HEK293 (cell line): ENCODE results near the gene PDE4D.

Source experiments
- CTCF ChIA-PET: fragments of 350-600 bp; formaldehyde crosslinking; extraction: SDS; loops from one replicate; lab custom pipeline; 2021; ENCODE audit warnings: antibody characterized with exemption; lab: Yijun Ruan, JAX
- POLR2A ChIA-PET: fragments of 300-600 bp; formaldehyde crosslinking; extraction: SDS; loops from one replicate; lab custom pipeline; 2020; ENCODE audit warnings: antibody characterized with exemption, inconsistent platforms; lab: Yijun Ruan, JAX
- H3K27ac ChIP-seq: fragments of 200-500 bp; sonication (Bioruptor generic); 2 replicates; pipeline ENCODE4 v1.5.1; 2014; ENCODE audit warnings: low read depth, low read length, control low read depth, inconsistent platforms; ENCODE audit errors: extremely low read depth
- H3K36me3 ChIP-seq, 2 experiments: fragments of 200-500 bp in 1 of 2; sonication (Bioruptor generic) in 1 of 2; 1 replicate in 1 of 2; 2 replicates in 1 of 2; pipeline ENCODE4 v1.5.1; 2014 to 2017; ENCODE audit warnings: inconsistent platforms in 2 of 2, low read length in 2 of 2; ENCODE audit not compliant: control insufficient read depth in 2 of 2, insufficient read depth in 1 of 2
- H3K4me1 ChIP-seq: fragments of 200-500 bp; sonication (Bioruptor generic); 2 replicates; pipeline ENCODE4 v1.5.1; 2014; ENCODE audit warnings: mild to moderate bottlenecking, low read length, inconsistent platforms; ENCODE audit not compliant: control insufficient read depth, insufficient read depth
- H3K4me3 ChIP-seq: 2 replicates; pipeline ENCODE4 v1.5.1; 2011; ENCODE audit warnings: low read depth, mild to moderate bottlenecking, control low read depth, low read length, moderate library complexity
- H3K9me3 ChIP-seq: fragments of 200-500 bp; sonication (Bioruptor generic); 2 replicates; pipeline ENCODE4 v1.5.1; 2014; ENCODE audit warnings: low read depth, low read length, inconsistent platforms; ENCODE audit not compliant: control insufficient read depth, insufficient read depth
- GFI1B ChIP-seq: fragments of 450-650 bp; formaldehyde crosslinking; IDR thresholded peaks from 2 replicates; pipeline ENCODE4 v1.5.1; 2016; ENCODE audit warnings: missing biosample characterization, missing genetic modification characterization
- SALL2 ChIP-seq: fragments of 450-650 bp; formaldehyde crosslinking; IDR thresholded peaks from 2 replicates; pipeline ENCODE4 v1.5.0; 2017; ENCODE audit warnings: missing biosample characterization, mild to moderate bottlenecking, missing genetic modification characterization, borderline replicate concordance
- SCRT1 ChIP-seq: fragments of 450-650 bp; formaldehyde crosslinking; IDR thresholded peaks from 2 replicates; pipeline ENCODE4 v1.5.1; 2016; ENCODE audit warnings: missing biosample characterization, missing genetic modification characterization, borderline replicate concordance
- SP3 ChIP-seq: fragments of 450-650 bp; formaldehyde crosslinking; IDR thresholded peaks from 2 replicates; pipeline ENCODE4 v1.5.1; 2016; ENCODE audit warnings: missing biosample characterization, missing genetic modification characterization
- WT1 ChIP-seq: fragments of 450-650 bp; formaldehyde crosslinking; IDR thresholded peaks from 2 replicates; pipeline ENCODE4 v1.5.1; 2016; ENCODE audit warnings: missing biosample characterization, missing genetic modification characterization
- ZBTB6 ChIP-seq: fragments of 450-650 bp; formaldehyde crosslinking; IDR thresholded peaks from 2 replicates; pipeline ENCODE4 v1.5.1; 2017; ENCODE audit warnings: missing biosample characterization, missing genetic modification characterization
- ZFP41 ChIP-seq: fragments of 450-650 bp; formaldehyde crosslinking; IDR thresholded peaks from 2 replicates; pipeline ENCODE4 v1.5.1; 2016; ENCODE audit warnings: missing biosample characterization, missing genetic modification characterization, borderline replicate concordance
- ZNF16 ChIP-seq: fragments of 450-650 bp; formaldehyde crosslinking; IDR thresholded peaks from 2 replicates; pipeline ENCODE4 v1.5.1; 2016; ENCODE audit warnings: low read depth, missing biosample characterization, missing genetic modification characterization
- ZNF174 ChIP-seq: fragments of 450-650 bp; formaldehyde crosslinking; IDR thresholded peaks from 2 replicates; pipeline ENCODE4 v1.5.0; 2017; ENCODE audit warnings: missing biosample characterization, mild to moderate bottlenecking, missing genetic modification characterization
- ZNF184 ChIP-seq: fragments of 450-650 bp; IDR thresholded peaks from 2 replicates; pipeline ENCODE4 v1.5.1; 2018; ENCODE audit warnings: missing biosample characterization, mild to moderate bottlenecking, missing genetic modification characterization
- ZNF202 ChIP-seq: fragments of 450-650 bp; formaldehyde crosslinking; IDR thresholded peaks from 2 replicates; pipeline ENCODE4 v1.5.1; 2016; ENCODE audit warnings: missing biosample characterization, missing genetic modification characterization, borderline replicate concordance
- ZNF214 ChIP-seq: fragments of 450-650 bp; formaldehyde crosslinking; IDR thresholded peaks from 2 replicates; pipeline ENCODE4 v1.5.1; 2017; ENCODE audit warnings: missing biosample characterization, mild to moderate bottlenecking, missing genetic modification characterization, borderline replicate concordance
- ZNF223 ChIP-seq: fragments of 450-650 bp; formaldehyde crosslinking; IDR thresholded peaks from 2 replicates; pipeline ENCODE4 v1.5.1; 2016; ENCODE audit warnings: missing biosample characterization, missing genetic modification characterization
- ZNF26 ChIP-seq: fragments of 450-650 bp; formaldehyde crosslinking; IDR thresholded peaks from 2 replicates; pipeline ENCODE4 v1.5.1; 2016; ENCODE audit warnings: missing biosample characterization, missing genetic modification characterization
- ZNF426 ChIP-seq: fragments of 450-650 bp; formaldehyde crosslinking; IDR thresholded peaks from 2 replicates; pipeline ENCODE4 v1.5.1; 2017; ENCODE audit warnings: missing biosample characterization, missing genetic modification characterization, mild to moderate bottlenecking, inconsistent platforms, moderate library complexity
- ZNF544 ChIP-seq: fragments of 450-650 bp; formaldehyde crosslinking; IDR thresholded peaks from 2 replicates; pipeline ENCODE4 v1.5.0; 2017; ENCODE audit warnings: missing biosample characterization, missing genetic modification characterization
- ZNF555 ChIP-seq: fragments of 450-650 bp; formaldehyde crosslinking; conservative IDR thresholded peaks from 2 replicates; pipeline ENCODE4 v1.5.1; 2017; ENCODE audit warnings: missing biosample characterization, mild to moderate bottlenecking, missing genetic modification characterization, inconsistent platforms
- ZNF558 ChIP-seq: fragments of 450-650 bp; formaldehyde crosslinking; IDR thresholded peaks from 2 replicates; pipeline ENCODE4 v1.5.1; 2016; ENCODE audit warnings: missing biosample characterization, missing genetic modification characterization
- ZNF560 ChIP-seq: fragments of 450-650 bp; formaldehyde crosslinking; IDR thresholded peaks from 2 replicates; pipeline ENCODE4 v1.5.1; 2017; ENCODE audit warnings: missing biosample characterization, missing genetic modification characterization, borderline replicate concordance
- ZNF747 ChIP-seq: fragments of 450-650 bp; formaldehyde crosslinking; IDR thresholded peaks from 2 replicates; pipeline ENCODE4 v1.5.1; 2016; ENCODE audit warnings: missing biosample characterization, missing genetic modification characterization
- ZNF76 ChIP-seq: fragments of 450-650 bp; formaldehyde crosslinking; IDR thresholded peaks from 2 replicates; pipeline ENCODE4; 2016; ENCODE audit warnings: low read depth, missing biosample characterization, missing genetic modification characterization, borderline replicate concordance
- ZNF830 ChIP-seq: fragments of 450-650 bp; IDR thresholded peaks from 2 replicates; pipeline ENCODE4 v1.5.0; 2018; ENCODE audit warnings: missing biosample characterization, missing genetic modification characterization, low read depth, mild to moderate bottlenecking, moderate library complexity
- ZSCAN30 ChIP-seq: fragments of 450-650 bp; IDR thresholded peaks from 2 replicates; pipeline ENCODE4 v1.5.1; 2018; ENCODE audit warnings: missing biosample characterization, mild to moderate bottlenecking, missing genetic modification characterization, moderate library complexity
- TF ChIP-seq, protein P1 (sequence below): fragments of 450-650 bp; formaldehyde crosslinking; IDR thresholded peaks from 2 replicates; pipeline ENCODE4 v1.5.1; 2016; ENCODE audit warnings: missing biosample characterization, missing genetic modification characterization
- TF ChIP-seq, protein P2 (sequence below): fragments of 450-650 bp; formaldehyde crosslinking; IDR thresholded peaks from 2 replicates; pipeline ENCODE4; 2016; ENCODE audit warnings: missing biosample characterization, missing genetic modification characterization

PDE4D gene

GRCh38 chr5:59099270-59099994 is 794.1 kb downstream of the PDE4D start:
- H3K4me3 ChIP-seq, result no peak overlapping the region
- ChIA-PET POLR2A (no interaction called here), CTCF (interaction anchor here (0.7 kb wide), 2 partner anchors 74 to 295 kb away, joined by 3 read pairs; no protein-coding TSS in a partner anchor)
- H3K4me1 ChIP-seq, result peaks cover 3% of the 10 kb centered on the region; the same call in 1 of the 2 replicates
- H3K9me3 ChIP-seq, result no peaks in the 10 kb centered on the region
- H3K36me3 ChIP-seq, result no peaks in the 10 kb centered on the region
- TF ChIP-seq ZNF560 (no peak), GFI1B (tag by site-specific recombination) (no peak), WT1 (tag by site-specific recombination) (no peak), ZNF76 (tag by site-specific recombination) (no peak), ZBTB6 (tag by site-specific recombination) (no peak), ZSCAN30 (tag by site-specific recombination) (no peak), ZNF202 (tag by site-specific recombination) (no peak), SALL2 (tag by site-specific recombination) (no peak), ZNF747 (no peak), ZNF184 (tag by site-specific recombination) (no peak), ZNF174 (tag by site-specific recombination) (no peak), ZNF426 (no peak), ZNF26 (tag by site-specific recombination) (no peak), ZNF558 (tag by site-specific recombination) (no peak), SP3 (no peak), ZNF16 (no peak)
- TF ChIP-seq, protein P1, sequence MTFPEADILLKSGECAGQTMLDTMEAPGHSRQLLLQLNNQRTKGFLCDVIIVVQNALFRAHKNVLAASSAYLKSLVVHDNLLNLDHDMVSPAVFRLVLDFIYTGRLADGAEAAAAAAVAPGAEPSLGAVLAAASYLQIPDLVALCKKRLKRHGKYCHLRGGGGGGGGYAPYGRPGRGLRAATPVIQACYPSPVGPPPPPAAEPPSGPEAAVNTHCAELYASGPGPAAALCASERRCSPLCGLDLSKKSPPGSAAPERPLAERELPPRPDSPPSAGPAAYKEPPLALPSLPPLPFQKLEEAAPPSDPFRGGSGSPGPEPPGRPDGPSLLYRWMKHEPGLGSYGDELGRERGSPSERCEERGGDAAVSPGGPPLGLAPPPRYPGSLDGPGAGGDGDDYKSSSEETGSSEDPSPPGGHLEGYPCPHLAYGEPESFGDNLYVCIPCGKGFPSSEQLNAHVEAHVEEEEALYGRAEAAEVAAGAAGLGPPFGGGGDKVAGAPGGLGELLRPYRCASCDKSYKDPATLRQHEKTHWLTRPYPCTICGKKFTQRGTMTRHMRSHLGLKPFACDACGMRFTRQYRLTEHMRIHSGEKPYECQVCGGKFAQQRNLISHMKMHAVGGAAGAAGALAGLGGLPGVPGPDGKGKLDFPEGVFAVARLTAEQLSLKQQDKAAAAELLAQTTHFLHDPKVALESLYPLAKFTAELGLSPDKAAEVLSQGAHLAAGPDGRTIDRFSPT (tag by site-specific recombination), result no peak
- TF ChIP-seq, protein P2, sequence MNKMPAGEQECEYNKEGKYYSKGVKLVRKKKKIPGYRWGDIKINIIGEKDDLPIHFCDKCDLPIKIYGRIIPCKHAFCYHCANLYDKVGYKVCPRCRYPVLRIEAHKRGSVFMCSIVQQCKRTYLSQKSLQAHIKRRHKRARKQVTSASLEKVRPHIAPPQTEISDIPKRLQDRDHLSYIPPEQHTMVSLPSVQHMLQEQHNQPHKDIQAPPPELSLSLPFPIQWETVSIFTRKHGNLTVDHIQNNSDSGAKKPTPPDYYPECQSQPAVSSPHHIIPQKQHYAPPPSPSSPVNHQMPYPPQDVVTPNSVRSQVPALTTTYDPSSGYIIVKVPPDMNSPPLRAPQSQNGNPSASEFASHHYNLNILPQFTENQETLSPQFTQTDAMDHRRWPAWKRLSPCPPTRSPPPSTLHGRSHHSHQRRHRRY (tag by site-specific recombination), result no peak
- no peak overlapping the region for H3K27ac ChIP-seq

DNA sequence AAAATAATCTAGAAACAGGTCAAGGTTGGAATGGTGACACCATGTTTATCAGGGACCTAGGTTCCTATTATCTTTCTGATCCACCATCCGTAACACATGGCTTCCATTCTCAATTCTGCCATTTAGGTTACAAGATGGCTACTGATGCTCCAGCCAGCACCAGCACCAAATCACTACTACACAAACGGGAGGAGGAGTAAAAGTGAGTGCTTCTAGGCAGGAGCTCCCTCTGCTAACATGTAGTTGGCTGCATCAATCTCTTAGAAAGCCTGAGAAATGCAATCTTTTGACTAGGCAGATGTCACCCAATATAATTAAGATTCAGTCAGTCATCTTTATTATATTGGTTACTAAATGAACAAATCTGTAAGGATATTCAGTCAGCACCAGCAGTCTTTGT is 794.8 kb downstream of the PDE4D start:
- no peak overlapping the region for H3K27ac ChIP-seq
- CTCF ChIA-PET, result interaction anchor here (1.2 kb wide), 1 partner anchor 12 kb away, joined by 3 read pairs; no protein-coding TSS in a partner anchor
- H3K36me3 ChIP-seq, result no peaks in the 10 kb centered on the region
- POLR2A ChIA-PET, result no interaction called here
- H3K9me3 ChIP-seq, result no peaks in the 10 kb centered on the region
- H3K4me3 ChIP-seq, result no peak overlapping the region
- TF ChIP-seq ZNF223 (tag by site-specific recombination) (no peak), ZNF214 (no peak), ZFP41 (no peak), ZNF544 (tag by site-specific recombination) (no peak), ZNF830 (tag by site-specific recombination) (no peak), ZNF555 (no peak), SCRT1 (no peak)
- H3K4me1 ChIP-seq, result peaks cover 3% of the 10 kb centered on the region; the same call in 1 of the 2 replicates
